PC-3 (cell line): Measurements from ENCODE around the gene NOL4L. TPM values are rescaled to one million over a fixed set of nuclear protein-coding genes. Genes with fewer than 3 reads are reported as not detected.

Source experiments
- ATAC-seq: fragments of 200-7000 bp; cut with Tn5 transposase; 2 replicates; pipeline ENCODE4 v1.9.1; 2020; ENCODE audit warnings: mild to moderate bottlenecking, moderate library complexity
- BruUV-seq: library from RNA; stranded (reverse); fragments of 400-500 nt; replicated peaks from 2 replicates; lab custom pipeline; 2021; lab: Mats Ljungman, UMichigan
- CTCF ChIA-PET: fragments of 300-600 bp; sonication (Branson Sonifier 250); formaldehyde crosslinking; loops from one replicate; lab custom pipeline; 2022; ENCODE audit warnings: antibody characterized with exemption; lab: Charles Lee
- POLR2A ChIA-PET: fragments of 300-600 bp; sonication (Branson Sonifier 250); formaldehyde crosslinking; loops from one replicate; lab custom pipeline; 2022; ENCODE audit warnings: antibody characterized with exemption; ENCODE audit not compliant: unreplicated experiment; lab: Charles Lee
- DNase-seq: peaks from one replicate; pipeline ENCODE4 v3.0.0-alpha.2; 2015
- H2AFZ ChIP-seq: fragments of 300-600 bp; sonication (generic); 2 replicates; pipeline ENCODE4 v1.6.0; 2016; ENCODE audit warnings: antibody characterized with exemption, low read length
- H3F3A ChIP-seq: fragments of 300-600 bp; sonication (generic); one replicate; pipeline ENCODE4 v1.6.0; 2017; ENCODE audit warnings: antibody characterized with exemption, low read length, control low read depth, mild to moderate bottlenecking; ENCODE audit not compliant: unreplicated experiment
- H3K27ac ChIP-seq: fragments of 300-600 bp; sonication (generic); 2 replicates; pipeline ENCODE4 v1.5.1; 2016; ENCODE audit warnings: mild to moderate bottlenecking, low read length
- H3K27me3 ChIP-seq: fragments of 300-600 bp; sonication (generic); 2 replicates; pipeline ENCODE4 v1.6.1; 2016; ENCODE audit warnings: low read length, mixed read lengths
- H3K36me3 ChIP-seq: fragments of 300-600 bp; sonication (generic); 2 replicates; pipeline ENCODE4 v1.6.1; 2016; ENCODE audit warnings: low read depth, mixed run types, low read length, mixed read lengths
- H3K4me1 ChIP-seq: fragments of 300-600 bp; sonication (generic); 2 replicates; pipeline ENCODE4 v1.5.1; 2016; ENCODE audit warnings: low read length; ENCODE audit not compliant: insufficient read depth
- H3K4me2 ChIP-seq: fragments of 300-600 bp; sonication (generic); 2 replicates; pipeline ENCODE4 v1.6.0; 2016; ENCODE audit warnings: low read length
- H3K4me3 ChIP-seq: fragments of 300-600 bp; sonication (generic); 2 replicates; pipeline ENCODE4 v1.5.1; 2016; ENCODE audit warnings: mild to moderate bottlenecking, low read length, mixed read lengths
- H3K79me2 ChIP-seq: fragments of 300-600 bp; sonication (generic); 2 replicates; pipeline ENCODE4 v1.6.1; 2017; ENCODE audit warnings: low read length, mixed read lengths
- H3K9ac ChIP-seq: fragments of 300-600 bp; sonication (generic); 2 replicates; pipeline ENCODE4 v1.6.0; 2016; ENCODE audit warnings: mild to moderate bottlenecking, low read length
- H3K9me2 ChIP-seq: fragments of 300-600 bp; sonication (generic); replicated peaks from 2 replicates; pipeline ENCODE4 v1.6.1; 2016; ENCODE audit warnings: mixed run types, low read length, mixed read lengths
- H3K9me3 ChIP-seq: fragments of 300-600 bp; sonication (generic); 2 replicates; pipeline ENCODE4 v1.6.1; 2016; ENCODE audit warnings: low read length, mixed read lengths
- H4K20me1 ChIP-seq: fragments of 300-600 bp; sonication (generic); 2 replicates; pipeline ENCODE4 v1.6.1; 2016; ENCODE audit warnings: low read length, mixed read lengths
- EZH2 ChIP-seq: fragments of 300-600 bp; sonication (generic); IDR thresholded peaks from one replicate; pipeline ENCODE4 v1.6.1; 2017; ENCODE audit warnings: antibody characterized with exemption, mild to moderate bottlenecking, low read length; ENCODE audit not compliant: unreplicated experiment
- EZH2phosphoT487 ChIP-seq: fragments of 300-600 bp; sonication (generic); IDR thresholded peaks from 2 replicates; pipeline ENCODE4 v1.6.1; 2018; ENCODE audit warnings: mild to moderate bottlenecking, antibody characterized with exemption, low read length, borderline replicate concordance
- intact Hi-C: fragments of 100-400 bp; cut with micrococcal nuclease; formaldehyde crosslinking; loops from 2 replicates; pipeline ENCODE4 v1.9.0; 2023
- total RNA-seq: library from RNA; depleted of rRNA; stranded (reverse); fragments of >200 nt; gene quantifications from 2 replicates; pipeline ENCODE4 v1.2.3, GENCODE V29; 2014
- TF ChIP-seq, protein P1 (sequence below): fragments of 300-600 bp; sonication (generic); conservative IDR thresholded peaks from 2 replicates; pipeline ENCODE4 v1.5.1; 2017; ENCODE audit warnings: antibody characterized with exemption, low read depth, mild to moderate bottlenecking, low read length

NOL4L gene
- total RNA-seq, 1 experiment from 2014 or later: 7.3 TPM

DNA sequence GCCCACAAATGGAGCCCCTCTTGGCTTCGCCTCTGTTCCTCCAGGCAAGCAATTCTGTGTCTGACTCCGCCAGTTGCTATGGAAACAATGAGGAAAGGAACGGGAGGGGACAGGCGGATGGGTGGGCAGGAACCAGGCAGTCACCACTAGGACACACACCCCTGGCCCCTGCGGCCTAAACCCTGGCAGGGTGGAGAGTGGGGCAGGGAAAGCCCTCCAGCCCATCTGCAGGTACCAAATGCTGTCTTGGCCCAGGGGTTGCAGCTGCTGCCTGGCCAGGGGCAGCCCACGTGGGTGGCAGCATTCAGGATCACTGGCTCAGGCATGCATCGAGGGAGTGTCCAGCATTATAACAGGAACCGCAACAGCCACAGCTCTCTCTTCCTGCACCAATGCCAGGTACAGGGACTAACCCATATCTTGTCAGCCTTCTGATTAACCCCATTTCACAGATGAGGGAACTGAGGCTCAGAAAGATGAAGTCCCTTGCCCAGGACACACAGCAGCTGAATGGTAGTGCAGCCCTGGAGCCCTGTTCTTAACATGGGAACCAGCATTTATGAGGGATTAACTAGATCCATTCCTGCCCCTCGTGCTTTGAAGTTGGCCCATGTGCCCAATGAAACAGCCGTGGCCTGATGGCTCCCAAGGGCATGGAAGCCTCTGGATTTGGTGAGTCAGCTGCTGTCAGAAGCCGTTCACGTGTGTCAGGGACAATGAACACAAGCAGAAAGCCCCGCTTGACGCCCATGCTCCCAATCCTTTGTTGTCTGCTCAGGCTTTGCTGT lies 66.3 kb downstream of the NOL4L start:
- ChIA-PET CTCF (no interaction called here), POLR2A (no interaction called here)
- H3K4me2 ChIP-seq: no peak overlapping the region
- H4K20me1 ChIP-seq: no peaks in the 10 kb centered on the region
- no peaks in the 10 kb centered on the region for H3K9me3 ChIP-seq
- intact Hi-C loops: no loop called here
- no peaks in the 10 kb centered on the region for H3K36me3 ChIP-seq
- no peak overlapping the region for H2AFZ ChIP-seq
- TF ChIP-seq EZH2 (no peak), EZH2phosphoT487 (no peak)
- no peaks in the 10 kb centered on the region for H3K4me1 ChIP-seq
- no peak for ATAC-seq
- DNase-seq: no peak
- H3K79me2 ChIP-seq: no peaks in the 10 kb centered on the region
- no peak overlapping the region for H3K27ac ChIP-seq
- no TSS peak for BruUV-seq
- no peak overlapping the region for H3K9ac ChIP-seq
- H3F3A ChIP-seq: no peaks in the 10 kb centered on the region
- no peaks in the 10 kb centered on the region for H3K9me2 ChIP-seq
- H3K4me3 ChIP-seq: no peak overlapping the region
- no peaks in the 10 kb centered on the region for H3K27me3 ChIP-seq

GRCh38 chr20:32517914-32518592 lies 67.1 kb downstream of the NOL4L start:
- no peak overlapping the region for H3K4me2 ChIP-seq
- H4K20me1 ChIP-seq: no peaks in the 10 kb centered on the region
- ATAC-seq (no peak), DNase-seq (no peak)
- TF ChIP-seq, protein P1, sequence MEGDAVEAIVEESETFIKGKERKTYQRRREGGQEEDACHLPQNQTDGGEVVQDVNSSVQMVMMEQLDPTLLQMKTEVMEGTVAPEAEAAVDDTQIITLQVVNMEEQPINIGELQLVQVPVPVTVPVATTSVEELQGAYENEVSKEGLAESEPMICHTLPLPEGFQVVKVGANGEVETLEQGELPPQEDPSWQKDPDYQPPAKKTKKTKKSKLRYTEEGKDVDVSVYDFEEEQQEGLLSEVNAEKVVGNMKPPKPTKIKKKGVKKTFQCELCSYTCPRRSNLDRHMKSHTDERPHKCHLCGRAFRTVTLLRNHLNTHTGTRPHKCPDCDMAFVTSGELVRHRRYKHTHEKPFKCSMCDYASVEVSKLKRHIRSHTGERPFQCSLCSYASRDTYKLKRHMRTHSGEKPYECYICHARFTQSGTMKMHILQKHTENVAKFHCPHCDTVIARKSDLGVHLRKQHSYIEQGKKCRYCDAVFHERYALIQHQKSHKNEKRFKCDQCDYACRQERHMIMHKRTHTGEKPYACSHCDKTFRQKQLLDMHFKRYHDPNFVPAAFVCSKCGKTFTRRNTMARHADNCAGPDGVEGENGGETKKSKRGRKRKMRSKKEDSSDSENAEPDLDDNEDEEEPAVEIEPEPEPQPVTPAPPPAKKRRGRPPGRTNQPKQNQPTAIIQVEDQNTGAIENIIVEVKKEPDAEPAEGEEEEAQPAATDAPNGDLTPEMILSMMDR: no peak
- TF ChIP-seq EZH2 (no peak), EZH2phosphoT487 (no peak)
- H2AFZ ChIP-seq: no peak overlapping the region
- ChIA-PET POLR2A (no interaction called here), CTCF (no interaction called here)
- no peaks in the 10 kb centered on the region for H3K9me2 ChIP-seq
- no peaks in the 10 kb centered on the region for H3K9me3 ChIP-seq
- no peak overlapping the region for H3K27ac ChIP-seq
- no peaks in the 10 kb centered on the region for H3K36me3 ChIP-seq
- H3K79me2 ChIP-seq: no peaks in the 10 kb centered on the region
- no peaks in the 10 kb centered on the region for H3K27me3 ChIP-seq
- BruUV-seq: no TSS peak
- intact Hi-C loops: no loop called here
- no peaks in the 10 kb centered on the region for H3K4me1 ChIP-seq
- H3F3A ChIP-seq: no peaks in the 10 kb centered on the region
- no peak overlapping the region for H3K9ac ChIP-seq
- H3K4me3 ChIP-seq: no peak overlapping the region

DNA sequence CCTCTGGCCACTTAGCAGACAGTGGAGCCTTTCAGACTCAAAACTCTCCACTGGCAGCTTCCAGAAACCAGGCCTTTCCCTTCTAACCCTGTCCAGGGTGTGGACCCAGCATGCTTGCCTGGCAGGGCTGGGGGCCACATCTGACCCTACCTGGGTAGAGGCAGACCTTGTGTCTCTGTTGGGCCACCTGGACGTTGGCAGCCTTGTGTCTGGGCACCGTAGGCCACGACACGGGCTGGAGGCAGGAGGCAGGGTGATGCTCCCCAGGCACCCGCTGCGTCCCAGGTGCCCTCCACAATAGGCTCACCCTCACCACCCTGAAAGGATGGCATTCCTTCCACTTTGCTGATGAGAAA lies 67.6 kb downstream of the NOL4L start:
- Histone ChIP-seq H3K36me3 (no peaks in the 10 kb centered on the region), H3K27ac (no peak overlapping the region), H3F3A (no peaks in the 10 kb centered on the region), H3K9me3 (no peaks in the 10 kb centered on the region), H3K9ac (no peak overlapping the region), H3K79me2 (no peaks in the 10 kb centered on the region), H4K20me1 (no peaks in the 10 kb centered on the region), H3K27me3 (no peaks in the 10 kb centered on the region), H3K9me2 (no peaks in the 10 kb centered on the region), H3K4me3 (no peak overlapping the region), H3K4me2 (no peak overlapping the region), H3K4me1 (no peaks in the 10 kb centered on the region), H2AFZ (no peak overlapping the region)
- no peak for ATAC-seq
- intact Hi-C loops: no loop called here
- POLR2A ChIA-PET: no interaction called here
- BruUV-seq: no TSS peak
- CTCF ChIA-PET: no interaction called here
- TF ChIP-seq EZH2 (no peak), EZH2phosphoT487 (no peak)
- TF ChIP-seq, protein P1: no peak
- no peak for DNase-seq
